GM12873 (cell line): ENCODE measurements around the gene DCAF5.

Experiments used
- TF ChIP-seq, protein P1 (sequence below): IDR thresholded peaks from 2 replicates; pipeline ENCODE4 v1.5.1; 2012; ENCODE audit warnings: low read depth, mild to moderate bottlenecking, moderate library complexity, low read length, control low read depth; ENCODE audit not compliant: insufficient read depth; ENCODE audit errors: missing control alignments

The DCAF5 gene

DNA sequence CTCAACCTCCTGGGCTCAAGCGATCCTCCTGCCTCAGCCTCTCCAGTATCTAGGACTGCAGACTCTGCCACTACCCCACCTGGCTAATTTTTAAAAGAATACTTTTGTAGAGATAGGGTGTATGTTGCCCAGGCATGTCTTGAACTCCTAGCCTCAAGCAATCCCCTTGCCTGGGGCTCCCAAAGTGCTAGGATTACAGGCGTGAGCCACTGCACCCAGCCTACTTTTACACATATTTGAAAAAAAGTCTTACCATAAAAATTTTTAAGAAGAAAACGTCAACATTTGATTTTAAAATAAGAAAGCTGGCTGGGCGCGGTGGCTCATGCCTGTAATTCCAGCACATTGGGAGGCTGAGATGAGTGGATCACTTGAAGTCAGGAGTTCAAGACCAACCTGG, 46.5 kb downstream of the DCAF5 start:
- TF ChIP-seq, protein P1, sequence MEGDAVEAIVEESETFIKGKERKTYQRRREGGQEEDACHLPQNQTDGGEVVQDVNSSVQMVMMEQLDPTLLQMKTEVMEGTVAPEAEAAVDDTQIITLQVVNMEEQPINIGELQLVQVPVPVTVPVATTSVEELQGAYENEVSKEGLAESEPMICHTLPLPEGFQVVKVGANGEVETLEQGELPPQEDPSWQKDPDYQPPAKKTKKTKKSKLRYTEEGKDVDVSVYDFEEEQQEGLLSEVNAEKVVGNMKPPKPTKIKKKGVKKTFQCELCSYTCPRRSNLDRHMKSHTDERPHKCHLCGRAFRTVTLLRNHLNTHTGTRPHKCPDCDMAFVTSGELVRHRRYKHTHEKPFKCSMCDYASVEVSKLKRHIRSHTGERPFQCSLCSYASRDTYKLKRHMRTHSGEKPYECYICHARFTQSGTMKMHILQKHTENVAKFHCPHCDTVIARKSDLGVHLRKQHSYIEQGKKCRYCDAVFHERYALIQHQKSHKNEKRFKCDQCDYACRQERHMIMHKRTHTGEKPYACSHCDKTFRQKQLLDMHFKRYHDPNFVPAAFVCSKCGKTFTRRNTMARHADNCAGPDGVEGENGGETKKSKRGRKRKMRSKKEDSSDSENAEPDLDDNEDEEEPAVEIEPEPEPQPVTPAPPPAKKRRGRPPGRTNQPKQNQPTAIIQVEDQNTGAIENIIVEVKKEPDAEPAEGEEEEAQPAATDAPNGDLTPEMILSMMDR = no peak

DNA sequence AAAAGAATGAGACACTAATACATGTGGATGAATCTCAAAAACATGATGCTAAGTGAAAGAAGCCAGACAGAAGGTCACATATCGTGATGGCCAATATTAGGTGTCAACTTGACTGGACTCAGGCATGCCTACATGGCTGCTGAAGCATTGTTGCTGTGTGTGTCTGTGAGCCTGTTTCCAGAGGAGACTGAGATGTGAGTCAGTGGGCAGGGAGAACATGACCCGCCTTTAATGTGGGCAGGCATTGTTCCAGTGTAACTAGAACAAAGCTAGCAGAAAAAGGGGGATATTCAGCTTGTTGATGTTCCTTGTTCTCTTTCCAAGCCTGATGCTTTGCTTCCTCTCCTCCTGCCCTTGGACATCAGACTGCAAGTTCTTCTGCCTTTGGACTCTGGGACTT, 47.6 kb downstream of the DCAF5 start:
- TF ChIP-seq, protein P1 = no peak

DNA sequence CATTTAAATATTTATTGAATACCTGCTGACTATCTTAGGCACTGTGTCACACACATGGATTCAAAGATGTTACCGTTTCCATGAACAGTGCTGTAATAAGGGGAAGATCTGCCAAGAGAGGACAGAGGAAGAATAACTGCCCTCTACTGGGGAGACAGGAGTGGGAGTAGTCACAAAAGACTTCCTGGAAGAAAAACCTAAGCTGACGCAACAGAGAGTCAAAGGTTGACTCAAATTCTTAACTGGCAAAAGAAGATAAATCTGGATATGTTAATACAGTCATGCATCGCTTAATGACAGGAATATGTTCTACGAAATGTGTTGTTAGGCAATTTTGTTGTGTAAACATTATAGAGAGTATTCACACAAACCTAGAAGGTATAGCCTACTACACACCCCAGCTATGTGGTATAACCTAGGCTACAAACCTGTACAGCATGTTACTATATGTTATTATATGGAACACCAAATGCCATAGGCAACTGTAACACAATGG, 51.5 kb downstream of the DCAF5 start:
- TF ChIP-seq, protein P1 = peak; percentile 45

DNA sequence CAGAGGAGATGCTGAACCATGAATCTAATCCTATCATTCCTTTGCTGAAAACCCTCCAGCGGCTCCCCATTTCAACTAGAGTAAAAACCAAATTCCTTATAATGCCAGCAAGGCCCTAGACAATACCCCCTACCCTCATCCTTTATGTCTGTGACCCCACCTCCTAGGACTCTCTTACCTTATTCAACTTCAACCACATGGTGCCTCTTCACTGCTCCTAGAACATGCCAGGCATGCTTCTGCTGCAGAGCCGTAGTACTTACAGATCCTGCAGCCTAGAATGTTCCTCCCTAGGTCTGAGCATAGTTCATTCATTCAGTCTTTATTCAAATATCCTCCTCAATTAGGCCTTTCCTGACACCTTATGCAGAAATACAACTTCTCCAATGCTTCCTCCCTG, 54.9 kb downstream of the DCAF5 start:
- TF ChIP-seq, protein P1 = no peak

- TF ChIP-seq, protein P1 = no peak
These were observed 56.0 kb downstream of the DCAF5 start for GRCh38 chr14:69096781-69097475.

DNA sequence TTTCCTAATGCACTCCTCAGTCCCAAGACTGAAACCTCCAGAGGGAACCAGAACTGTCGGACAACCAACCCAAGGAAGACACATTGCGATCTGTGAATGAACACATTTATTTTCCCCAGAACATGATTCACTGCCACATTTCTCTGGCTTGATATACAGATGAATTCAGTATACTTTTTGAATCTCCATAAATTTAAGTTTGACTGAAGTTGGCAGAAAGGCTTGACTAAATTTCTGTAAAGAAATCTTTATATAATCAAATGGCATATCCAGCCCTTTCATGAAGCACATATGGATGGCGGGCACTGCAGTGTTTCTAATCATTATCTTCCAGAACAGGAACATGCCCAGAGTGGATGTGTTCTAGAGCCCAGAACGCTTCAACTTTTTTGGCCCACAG, 56.7 kb downstream of the DCAF5 start:
- TF ChIP-seq, protein P1 = no peak

- TF ChIP-seq, protein P1 = no peak
These were observed 58.4 kb downstream of the DCAF5 start for GRCh38 chr14:69094481-69094880.
